Liver (tissue), 9 donors: ENCODE measurements around the gene IQCM. TPM values are rescaled to one million over a fixed set of nuclear protein-coding genes. Genes with fewer than 3 reads are reported as not detected.

ENCODE experiments used
- DNase-seq: peaks from one replicate; pipeline ENCODE4 v3.0.0-alpha.2; 2017; ENCODE audit warnings: low spot score
- H3K27ac ChIP-seq, 2 donors: one replicate each; pipeline ENCODE4 v1.7.0; 2013; ENCODE audit warnings: inconsistent platforms in 2 of 2, low read length in 2 of 2, control low read depth in 1 of 2, low read depth in 1 of 2, mild to moderate bottlenecking in 1 of 2
- H3K27me3 ChIP-seq, 4 donors: one replicate each; pipeline versions ENCODE4 v1.6.1 to v1.7.0; 2013; ENCODE audit warnings: low read length in 3 of 4, inconsistent platforms in 1 of 4, mild to moderate bottlenecking in 1 of 4, moderate library complexity in 1 of 4; ENCODE audit not compliant: control insufficient read depth in 4 of 4, insufficient read depth in 4 of 4
- H3K36me3 ChIP-seq, 4 donors: one replicate each; pipeline versions ENCODE4 v1.6.1 to v1.7.0; 2013; ENCODE audit warnings: low read length in 3 of 4, mild to moderate bottlenecking in 3 of 4, low read depth in 1 of 4, moderate library complexity in 1 of 4; ENCODE audit not compliant: control insufficient read depth in 4 of 4, insufficient read depth in 3 of 4
- H3K4me1 ChIP-seq, 4 donors: one replicate each; pipeline versions ENCODE4 v1.6.1 to v1.7.0; 2013; ENCODE audit warnings: low read length in 3 of 4, mild to moderate bottlenecking in 3 of 4, moderate library complexity in 1 of 4; ENCODE audit not compliant: control insufficient read depth in 4 of 4, insufficient read depth in 4 of 4
- H3K4me3 ChIP-seq, 3 donors: one replicate each; pipeline versions ENCODE4 v1.6.1 to v1.7.0; 2013; ENCODE audit warnings: low read length in 3 of 3, control low read depth in 1 of 3, low read depth in 1 of 3, mild to moderate bottlenecking in 1 of 3
- H3K9ac ChIP-seq, 2 donors: one replicate each; pipeline ENCODE4 v1.7.0; 2013; ENCODE audit warnings: low read length in 2 of 2, mild to moderate bottlenecking in 2 of 2, moderate library complexity in 2 of 2, control low read depth in 1 of 2, low read depth in 1 of 2
- H3K9me3 ChIP-seq, 4 donors: one replicate each; pipeline versions ENCODE4 v1.6.1 to v1.7.0; 2013; ENCODE audit warnings: low read length in 3 of 4; ENCODE audit not compliant: control insufficient read depth in 4 of 4
- ATF3 ChIP-seq: IDR thresholded peaks from 2 replicates; pipeline ENCODE4 v1.6.1; 2016; ENCODE audit warnings: antibody characterized with exemption
- CTCF ChIP-seq: fragments of 150-350 bp; IDR thresholded peaks from 2 replicates; pipeline ENCODE4 v1.5.1; 2017; ENCODE audit warnings: improper control_type of control experiment, low read depth, low read length; ENCODE audit not compliant: missing input control
- EGR1 ChIP-seq, 2 donors: IDR thresholded peaks; 2 replicates each; pipeline ENCODE4 v1.6.1; 2016 to 2018; ENCODE audit warnings: antibody characterized with exemption in 2 of 2, low read depth in 2 of 2
- FOXA1 ChIP-seq: IDR thresholded peaks from 2 replicates; pipeline ENCODE4 v1.6.1; 2016; ENCODE audit warnings: antibody characterized with exemption
- FOXA2 ChIP-seq: IDR thresholded peaks from 2 replicates; pipeline ENCODE4 v1.6.1; 2016; ENCODE audit warnings: antibody characterized with exemption
- GABPA ChIP-seq, 2 donors: IDR thresholded peaks in 1 of 2; conservative IDR thresholded peaks in 1 of 2; 2 replicates each; pipeline ENCODE4 v1.6.1; 2016; ENCODE audit warnings: antibody characterized with exemption in 2 of 2, mild to moderate bottlenecking in 1 of 2, moderate library complexity in 1 of 2
- HNF4A ChIP-seq, 2 donors: conservative IDR thresholded peaks; 2 replicates each; pipeline ENCODE4 v1.6.1; 2016; ENCODE audit warnings: antibody characterized with exemption in 2 of 2, mild to moderate bottlenecking in 2 of 2
- HNF4G ChIP-seq: IDR thresholded peaks from 2 replicates; pipeline ENCODE4 v1.6.1; 2016; ENCODE audit warnings: antibody characterized with exemption
- JUND ChIP-seq, 2 donors: IDR thresholded peaks; 2 replicates each; pipeline ENCODE4 v1.6.1; 2016; ENCODE audit warnings: antibody characterized with exemption in 2 of 2
- MAX ChIP-seq: IDR thresholded peaks from 2 replicates; pipeline ENCODE4 v1.6.1; 2016; ENCODE audit warnings: antibody characterized with exemption
- RAD21 ChIP-seq, 2 donors: IDR thresholded peaks; 2 replicates each; pipeline ENCODE4 v1.6.1; 2016; ENCODE audit warnings: antibody characterized with exemption in 2 of 2, mild to moderate bottlenecking in 2 of 2
- REST ChIP-seq: IDR thresholded peaks from 2 replicates; pipeline ENCODE4 v1.6.1; 2016; ENCODE audit warnings: antibody characterized with exemption, mild to moderate bottlenecking
- SP1 ChIP-seq: IDR thresholded peaks from 2 replicates; pipeline ENCODE4 v1.6.1; 2018; ENCODE audit warnings: antibody characterized with exemption, mild to moderate bottlenecking
- TAF1 ChIP-seq: conservative IDR thresholded peaks from 2 replicates; pipeline ENCODE4 v1.6.1; 2016; ENCODE audit warnings: antibody characterized with exemption, mild to moderate bottlenecking
- YY1 ChIP-seq: IDR thresholded peaks from 2 replicates; pipeline ENCODE4 v1.6.1; 2016; ENCODE audit warnings: antibody characterized with exemption, mild to moderate bottlenecking
- ZBTB33 ChIP-seq: IDR thresholded peaks from 2 replicates; pipeline ENCODE4 v1.6.1; 2016; ENCODE audit warnings: antibody characterized with exemption
- WGBS: extraction: QIAGEN DNeasy Blood & Tissue Kit; methylation state at CpG from one replicate; pipeline ENCODE4 v1.1.7; 2013; 5-methylcytosine and 5-hydroxymethylcytosine counted together
- polyA plus RNA-seq, 2 donors: library from polyadenylated mRNA; stranded (reverse) in 1 of 2; unstranded in 1 of 2; fragments of 200-250 nt in 1 of 2; fragments of >200 nt in 1 of 2; fragmentation: Nextera tagmentation in 1 of 2; extraction: Ambion mirVana in 1 of 2; gene quantifications; one replicate each; pipeline versions ENCODE4 v1.2.1 to v1.2.3, GENCODE V29; 2013 to 2015
- total RNA-seq, 2 donors: library from RNA; depleted of rRNA; stranded (reverse); fragments of >200 nt; gene quantifications; one replicate each; pipeline ENCODE4 v1.2.3, GENCODE V29; 2014
- donor health status: healthy.
- donor health status: healthy.
- donor health status: healthy.
- donor health status: healthy.
- donor health status: healthy.

Gene IQCM
- total and polyA plus RNA-seq, 4 donors = 0.08 TPM; not detected in 3

GRCh38 chr4:149768477-149768876 is 47.2 kb downstream of the IQCM start:
- H3K36me3 ChIP-seq = no peaks in the 10 kb centered on the region
- H3K27ac ChIP-seq = no peak overlapping the region
- TF ChIP-seq FOXA1 = no peak
- no peak for TF ChIP-seq GABPA (IDR thresholded peaks at IDR 0.05 in 1 of 2, conservative IDR thresholded peaks at IDR 0.05 in 1 of 2)
- TF ChIP-seq HNF4A (conservative IDR thresholded peaks at IDR 0.05) = no peak
- no peak for TF ChIP-seq RAD21 (IDR thresholded peaks at IDR 0.05)
- no peak for TF ChIP-seq EGR1 (IDR thresholded peaks at IDR 0.05; ENCODE audit: low read depth in 2 of 2)
- TF ChIP-seq HNF4G = no peak
- no peak for TF ChIP-seq JUND (IDR thresholded peaks at IDR 0.05)
- no peak for TF ChIP-seq MAX
- no peak for TF ChIP-seq REST
- no peak for TF ChIP-seq FOXA2
- no peak for TF ChIP-seq ATF3
- TF ChIP-seq TAF1 = no peak
- TF ChIP-seq ZBTB33 = no peak
- TF ChIP-seq YY1 = no peak
- TF ChIP-seq SP1 = no peak
- no peak for TF ChIP-seq CTCF
- no peak overlapping the region for H3K9ac ChIP-seq
- H3K4me1 ChIP-seq = no peaks in the 10 kb centered on the region
- H3K4me3 ChIP-seq = no peak overlapping the region
- DNase-seq = no peak
- no peaks in the 10 kb centered on the region for H3K27me3 ChIP-seq
- WGBS = 85% methylated on average over 2 of the region's 2 CpGs
- H3K9me3 ChIP-seq = peaks cover 0 to 2% (median 0%) of the 10 kb centered on the region in 4 donors

GRCh38 chr4:149766135-149766534 is 49.5 kb downstream of the IQCM start:
- Histone ChIP-seq H3K27ac (no peak overlapping the region), H3K4me1 (no peaks in the 10 kb centered on the region), H3K36me3 (no peaks in the 10 kb centered on the region), H3K4me3 (no peak overlapping the region), H3K9ac (no peak overlapping the region), H3K9me3 (peaks cover 0 to 2% (median 0%) of the 10 kb centered on the region in 4 donors), H3K27me3 (no peaks in the 10 kb centered on the region)
- no peak for DNase-seq
- 78% methylated on average over 1 of the region's 1 CpG for WGBS
- TF ChIP-seq ZBTB33 (no peak), GABPA (IDR thresholded peaks at IDR 0.05 in 1 of 2, conservative IDR thresholded peaks at IDR 0.05 in 1 of 2) (no peak), EGR1 (IDR thresholded peaks at IDR 0.05; ENCODE audit: low read depth in 2 of 2) (no peak), JUND (IDR thresholded peaks at IDR 0.05) (no peak), HNF4G (no peak), HNF4A (conservative IDR thresholded peaks at IDR 0.05) (no peak), ATF3 (no peak), REST (no peak)
